H1 (cell line): ENCODE measurements around the gene GSG1L. TPM values are rescaled to one million over a fixed set of nuclear protein-coding genes. Genes with fewer than 3 reads are reported as not detected.

Experiments used
- CTCF ChIA-PET: fragments of 300-600 bp; sonication (Branson Sonifier 250); formaldehyde crosslinking; loops from one replicate; lab custom pipeline; 2021; ENCODE audit not compliant: partially characterized antibody; lab: Charles Lee
- POLR2A ChIA-PET: fragments of 300-600 bp; sonication (Branson Sonifier 250); formaldehyde crosslinking; loops from one replicate; lab custom pipeline; 2021; ENCODE audit warnings: inconsistent platforms; ENCODE audit not compliant: partially characterized antibody; lab: Charles Lee
- DNase-seq, 2 experiments: peaks; one replicate each; pipeline versions ENCODE4 v3.0.0 to v3.0.0-alpha.2; 2010 to 2022; ENCODE audit warnings: low spot score in 2 of 2, low read depth in 1 of 2, mixed read lengths in 1 of 2
- FAIRE-seq: peaks from 2 replicates; lab custom pipeline; 2011; peaks lifted over from hg19 to GRCh38; lab: Jason Lieb, UNC
- H2AFZ ChIP-seq: 2 replicates; pipeline ENCODE4 v1.8.1; 2012; ENCODE audit warnings: low read length, inconsistent platforms
- H2AK5ac ChIP-seq: 2 replicates; pipeline ENCODE4 v1.6.1; 2013; ENCODE audit warnings: low read depth, low read length
- H2BK120ac ChIP-seq: replicated peaks from 2 replicates; pipeline ENCODE3; 2013; ENCODE audit warnings: low read depth, low read length, inconsistent platforms
- H2BK12ac ChIP-seq: 2 replicates; pipeline ENCODE4 v1.6.1; 2013; ENCODE audit warnings: low read depth, low read length
- H2BK15ac ChIP-seq: 2 replicates; pipeline ENCODE4 v1.6.1; 2013; ENCODE audit warnings: low read length
- H2BK20ac ChIP-seq: 2 replicates; pipeline ENCODE4 v1.6.1; 2013; ENCODE audit warnings: low read length
- H2BK5ac ChIP-seq: 2 replicates; pipeline ENCODE4 v1.6.1; 2013; ENCODE audit warnings: low read depth, low read length
- H3K14ac ChIP-seq: 2 replicates; pipeline ENCODE4 v1.6.1; 2013; ENCODE audit warnings: inconsistent platforms; ENCODE audit not compliant: insufficient read length
- H3K18ac ChIP-seq: 2 replicates; pipeline ENCODE4 v1.6.1; 2013; ENCODE audit warnings: low read length; ENCODE audit errors: extremely low read depth
- H3K23ac ChIP-seq: 2 replicates; pipeline ENCODE4 v1.6.1; 2013; ENCODE audit warnings: inconsistent platforms; ENCODE audit not compliant: insufficient read length
- H3K23me2 ChIP-seq: 2 replicates; pipeline ENCODE4 v1.6.1; 2013; ENCODE audit warnings: low read depth, low read length
- H3K27ac ChIP-seq: 2 replicates; pipeline ENCODE4 v1.6.1; 2011; ENCODE audit warnings: low read depth, low read length, inconsistent platforms
- H3K27me3 ChIP-seq, 4 experiments: replicated peaks in 1 of 4; 1 replicate in 1 of 4; 2 replicates in 3 of 4; pipeline versions ENCODE4 v1.6.1 to v1.8.1; 2011 to 2013; ENCODE audit warnings: low read length in 3 of 4, mild to moderate bottlenecking in 3 of 4, inconsistent platforms in 2 of 4, mixed read lengths in 2 of 4, moderate library complexity in 1 of 4; ENCODE audit not compliant: control insufficient read depth in 3 of 4, insufficient read depth in 3 of 4; ENCODE audit errors: extremely low read depth in 1 of 4
- H3K36me3 ChIP-seq, 4 experiments: 2 replicates each; pipeline versions ENCODE4 v1.6.1 to v1.8.1; 2011 to 2013; ENCODE audit warnings: mild to moderate bottlenecking in 4 of 4, low read length in 3 of 4, moderate library complexity in 2 of 4, control low read depth in 1 of 4, inconsistent platforms in 1 of 4; ENCODE audit not compliant: insufficient read depth in 4 of 4, control insufficient read depth in 2 of 4
- H3K4ac ChIP-seq: replicated peaks from 2 replicates; pipeline ENCODE3; 2013; ENCODE audit warnings: low read length, low read depth, mixed read lengths, inconsistent platforms; ENCODE audit not compliant: insufficient read length
- H3K4me1 ChIP-seq, 4 experiments: replicated peaks in 1 of 4; 1 replicate in 1 of 4; 2 replicates in 3 of 4; pipeline versions ENCODE4 v1.6.1 to v1.8.1; 2011 to 2013; ENCODE audit warnings: low read length in 3 of 4, inconsistent platforms in 2 of 4, mixed read lengths in 1 of 4; ENCODE audit not compliant: insufficient read depth in 4 of 4, control insufficient read depth in 3 of 4
- H3K4me2 ChIP-seq, 2 experiments: 2 replicates each; pipeline versions ENCODE4 v1.6.1 to v1.8.1; 2011 to 2013; ENCODE audit warnings: low read depth in 2 of 2, low read length in 2 of 2, control low read depth in 1 of 2, inconsistent platforms in 1 of 2, mild to moderate bottlenecking in 1 of 2; ENCODE audit not compliant: insufficient read depth in 1 of 2
- H3K4me3 ChIP-seq, 4 experiments: fragments of 200-600, 300-600 bp in 1 of 4; sonication (generic), shearing (Covaris generic), sonication (Bioruptor Twin) in 1 of 4; 2 replicates each; pipeline versions ENCODE4 v1.5.1 to v1.8.1; 2011 to 2016; ENCODE audit warnings: low read length in 4 of 4, low read depth in 3 of 4, control low read depth in 2 of 4, inconsistent platforms in 2 of 4, mild to moderate bottlenecking in 2 of 4, mixed read lengths in 1 of 4, moderate library complexity in 1 of 4; ENCODE audit not compliant: insufficient read depth in 2 of 4; ENCODE audit errors: extremely low read depth in 1 of 4
- H3K56ac ChIP-seq: replicated peaks from 2 replicates; pipeline ENCODE3; 2013; ENCODE audit warnings: low read depth, mild to moderate bottlenecking, mixed read lengths, low read length, inconsistent platforms; ENCODE audit not compliant: insufficient read length
- H3K79me1 ChIP-seq: 2 replicates; pipeline ENCODE4 v1.6.1; 2013; ENCODE audit warnings: low read depth, low read length, control low read depth
- H3K79me2 ChIP-seq, 2 experiments: 2 replicates each; pipeline versions ENCODE4 v1.6.1 to v1.8.1; 2012 to 2013; ENCODE audit warnings: low read length in 2 of 2, mild to moderate bottlenecking in 2 of 2, inconsistent platforms in 1 of 2; ENCODE audit not compliant: insufficient read depth in 2 of 2, control insufficient read depth in 1 of 2
- H3K9ac ChIP-seq, 4 experiments: replicated peaks in 1 of 4; 1 replicate in 1 of 4; 2 replicates in 3 of 4; pipeline versions ENCODE4 v1.6.1 to v1.8.1; 2011 to 2013; ENCODE audit warnings: low read depth in 3 of 4, low read length in 3 of 4, control low read depth in 2 of 4, mild to moderate bottlenecking in 2 of 4, moderate library complexity in 2 of 4, inconsistent platforms in 1 of 4; ENCODE audit errors: extremely low read depth in 1 of 4
- H3K9me3 ChIP-seq, 2 experiments: 2 replicates each; pipeline versions ENCODE4 v1.6.1 to v1.8.1; 2012 to 2013; ENCODE audit warnings: mild to moderate bottlenecking in 2 of 2, moderate library complexity in 2 of 2, control low read depth in 1 of 2, inconsistent platforms in 1 of 2, low read depth in 1 of 2, low read length in 1 of 2, mixed read lengths in 1 of 2; ENCODE audit not compliant: insufficient read depth in 2 of 2
- H4K20me1 ChIP-seq, 2 experiments: replicated peaks in 1 of 2; 2 replicates each; pipeline versions ENCODE3 to v1.8.1; 2011 to 2013; ENCODE audit warnings: inconsistent platforms in 2 of 2, low read length in 2 of 2, mild to moderate bottlenecking in 1 of 2; ENCODE audit not compliant: insufficient read depth in 2 of 2, control insufficient read depth in 1 of 2
- H4K5ac ChIP-seq: 2 replicates; pipeline ENCODE4 v1.6.1; 2013; ENCODE audit warnings: low read length, low read depth, mixed read lengths, inconsistent platforms; ENCODE audit not compliant: insufficient read length
- H4K8ac ChIP-seq: 2 replicates; pipeline ENCODE4 v1.8.0; 2013; ENCODE audit warnings: mild to moderate bottlenecking, moderate library complexity, low read length, inconsistent platforms; ENCODE audit not compliant: insufficient read depth; ENCODE audit errors: extremely low read depth
- H4K91ac ChIP-seq: replicated peaks from 2 replicates; pipeline ENCODE3; 2013; ENCODE audit warnings: low read length, mixed read lengths, inconsistent platforms; ENCODE audit not compliant: insufficient read length
- BRCA1 ChIP-seq: IDR thresholded peaks from 2 replicates; pipeline ENCODE4 v1.6.1; 2012; ENCODE audit warnings: low read depth, low read length, improper control_type of control experiment
- EZH2 ChIP-seq: fragments of 200-600 bp; sonication (generic); IDR thresholded peaks from 2 replicates; pipeline ENCODE4 v1.7.1; 2012; ENCODE audit warnings: low read depth, mild to moderate bottlenecking, moderate library complexity, low read length, inconsistent platforms; ENCODE audit not compliant: severe bottlenecking
- KDM1A ChIP-seq: fragments of 200-600, 300-600 bp; sonication (generic); IDR thresholded peaks from 2 replicates; pipeline ENCODE4 v1.7.1; 2016; ENCODE audit warnings: mild to moderate bottlenecking, low read length, borderline replicate concordance
- SIX5 ChIP-seq: IDR thresholded peaks from 2 replicates; pipeline ENCODE4 v1.6.1; 2011; ENCODE audit warnings: mild to moderate bottlenecking, low read depth, low read length
- SP2 ChIP-seq: IDR thresholded peaks from 2 replicates; pipeline ENCODE4 v1.6.1; 2012; ENCODE audit warnings: mild to moderate bottlenecking, low read length, inconsistent platforms
- TEAD4 ChIP-seq: IDR thresholded peaks from 2 replicates; pipeline ENCODE4 v1.6.1; 2012; ENCODE audit warnings: low read depth, low read length, inconsistent platforms, mixed read lengths
- WGBS, 2 experiments: shearing (Covaris generic) in 1 of 2; methylation state at CpG; one replicate each; pipeline versions ENCODE4 v1.1.6 to v1.1.7; 2013 to 2015; ENCODE audit warnings: low lambda C conversion rate in 2 of 2, mixed read lengths in 2 of 2, inconsistent platforms in 1 of 2, low coverage in 1 of 2, missing lambda C conversion rate in 1 of 2; ENCODE audit not compliant: insufficient replicate concordance in 2 of 2, insufficient coverage in 1 of 2, insufficient read length in 1 of 2; ENCODE audit errors: extremely low coverage in 1 of 2, missing lambda C conversion rate in 1 of 2; 5-methylcytosine and 5-hydroxymethylcytosine counted together
- polyA plus RNA-seq, 7 experiments: library from polyadenylated mRNA; depleted of rRNA in 3 of 7; stranded (reverse) in 5 of 7; unstranded in 2 of 7; fragments of >200 nt in 5 of 7; fragments of 200-250 nt in 2 of 7; gene quantifications; 1 replicate in 5 of 7; 2 replicates in 1 of 7; 4 replicates in 1 of 7; pipeline versions ENCODE4 v1.2.1 to v1.2.3, GENCODE V29; 2011 to 2013; ENCODE audit warnings: missing spikeins in 2 of 7, mixed read lengths in 2 of 7
- total RNA-seq: library from RNA; stranded (reverse); fragmentation: NEBNext Ultra II Directional; extraction: Animal tissue kit (Norgen Biotek cat#: 25700); gene quantifications from 2 replicates; pipeline ENCODE4 v1.2.1, GENCODE V29; 2021

Gene GSG1L
- total and polyA plus RNA-seq, 2 of the 8 experiments (the other 6 are each of a cell fraction or from before 2014, with no cell fraction given) = 0.71 to 1.1 TPM

DNA sequence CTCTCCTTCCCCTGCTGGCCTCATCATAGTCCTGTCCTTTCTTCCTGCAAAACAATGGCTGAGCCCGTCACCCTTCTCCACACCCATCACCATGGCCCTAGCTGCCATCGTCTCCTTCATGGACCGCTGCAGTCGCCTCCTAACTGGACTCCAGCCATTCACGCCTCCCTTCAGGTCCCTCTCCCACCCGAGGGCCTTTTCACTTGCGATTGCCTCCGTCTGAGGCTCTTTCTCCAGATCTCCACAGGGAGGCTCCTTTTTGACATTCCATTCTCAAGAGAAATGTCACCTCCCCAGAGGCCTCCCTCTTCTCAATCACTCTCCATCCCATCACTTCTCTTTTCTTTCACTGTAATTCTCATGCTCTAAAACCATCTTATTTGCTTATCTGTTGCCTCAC, 23.5 kb downstream of the GSG1L start:
- H3K79me2 ChIP-seq = no peaks in the 10 kb centered on the region
- peak overlapping the region; percentile 61; the same call in 1 of the 2 replicates for H2BK15ac ChIP-seq
- no peak overlapping the region for H3K23ac ChIP-seq
- FAIRE-seq = no peak
- CTCF ChIA-PET = no interaction called here
- no peak overlapping the region for H3K9ac ChIP-seq
- peaks cover 0 to 4% of the 10 kb centered on the region in 2 experiments for H4K20me1 ChIP-seq
- H3K36me3 ChIP-seq = no peaks in the 10 kb centered on the region
- no peak overlapping the region for H3K4me2 ChIP-seq
- no peak overlapping the region for H4K91ac ChIP-seq
- no peak overlapping the region for H2BK20ac ChIP-seq
- DNase-seq = no peak
- POLR2A ChIA-PET = no interaction called here
- no peak overlapping the region for H2BK5ac ChIP-seq
- peaks cover 3% of the 10 kb centered on the region for H3K23me2 ChIP-seq
- H3K14ac ChIP-seq = no peak overlapping the region
- H3K4me1 ChIP-seq = peaks cover 0 to 7% (median 3%) of the 10 kb centered on the region in 4 experiments; a peak in 5 of 7 replicates
- H3K27ac ChIP-seq = no peak overlapping the region
- no peaks in the 10 kb centered on the region; a peak in 1 of 4 replicates for H3K9me3 ChIP-seq
- H3K4ac ChIP-seq = no peak overlapping the region
- H2AFZ ChIP-seq = no peak overlapping the region
- no peaks in the 10 kb centered on the region for H3K79me1 ChIP-seq
- no peak overlapping the region for H2BK12ac ChIP-seq
- H2AK5ac ChIP-seq = no peak overlapping the region
- no peak overlapping the region for H2BK120ac ChIP-seq
- TF ChIP-seq EZH2 (no peak), BRCA1 (no peak), TEAD4 (0 out of 2 replicates have a peak, but pooled peaks have one; percentile 15), SIX5 (no peak), KDM1A (0 out of 2 replicates have a peak, but pooled peaks have one; percentile 18), SP2 (no peak)
- no peak overlapping the region for H4K5ac ChIP-seq
- H3K18ac ChIP-seq = no peak overlapping the region
- no peak overlapping the region for H3K4me3 ChIP-seq
- no peaks in the 10 kb centered on the region for H3K27me3 ChIP-seq
- H3K56ac ChIP-seq = no peak overlapping the region
- no peak overlapping the region for H4K8ac ChIP-seq
- WGBS, 2 experiments = 37% methylated on average over 8 of the region's 8 CpGs; no CpG with 5 or more reads in 1 of the 2 experiments
